Choroid plexus epithelial cell (primary cell): Measurements from ENCODE around the gene ACKR2.

Experiments used
- DNase-seq: peaks from one replicate; pipeline ENCODE4 v3.0.0-alpha.2; 2010; ENCODE audit warnings: low read depth
- H3K4me3 ChIP-seq: 2 replicates; pipeline ENCODE4 v1.5.1; 2011; ENCODE audit warnings: low read depth, mild to moderate bottlenecking, control low read depth, low read length, moderate library complexity
- TF ChIP-seq, protein P1 (sequence below): conservative IDR thresholded peaks from 2 replicates; pipeline ENCODE4 v1.5.1; 2011; ENCODE audit warnings: low read depth, mild to moderate bottlenecking, control low read depth, inconsistent platforms, low read length, moderate library complexity

The ACKR2 gene

GRCh38 chr3:42887084-42887483 lies 77.8 kb downstream of the ACKR2 start:
- TF ChIP-seq, protein P1, sequence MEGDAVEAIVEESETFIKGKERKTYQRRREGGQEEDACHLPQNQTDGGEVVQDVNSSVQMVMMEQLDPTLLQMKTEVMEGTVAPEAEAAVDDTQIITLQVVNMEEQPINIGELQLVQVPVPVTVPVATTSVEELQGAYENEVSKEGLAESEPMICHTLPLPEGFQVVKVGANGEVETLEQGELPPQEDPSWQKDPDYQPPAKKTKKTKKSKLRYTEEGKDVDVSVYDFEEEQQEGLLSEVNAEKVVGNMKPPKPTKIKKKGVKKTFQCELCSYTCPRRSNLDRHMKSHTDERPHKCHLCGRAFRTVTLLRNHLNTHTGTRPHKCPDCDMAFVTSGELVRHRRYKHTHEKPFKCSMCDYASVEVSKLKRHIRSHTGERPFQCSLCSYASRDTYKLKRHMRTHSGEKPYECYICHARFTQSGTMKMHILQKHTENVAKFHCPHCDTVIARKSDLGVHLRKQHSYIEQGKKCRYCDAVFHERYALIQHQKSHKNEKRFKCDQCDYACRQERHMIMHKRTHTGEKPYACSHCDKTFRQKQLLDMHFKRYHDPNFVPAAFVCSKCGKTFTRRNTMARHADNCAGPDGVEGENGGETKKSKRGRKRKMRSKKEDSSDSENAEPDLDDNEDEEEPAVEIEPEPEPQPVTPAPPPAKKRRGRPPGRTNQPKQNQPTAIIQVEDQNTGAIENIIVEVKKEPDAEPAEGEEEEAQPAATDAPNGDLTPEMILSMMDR: no peak
- no peak for DNase-seq
- no peak overlapping the region for H3K4me3 ChIP-seq

- TF ChIP-seq, protein P1: no peak
- DNase-seq: no peak
- no peak overlapping the region for H3K4me3 ChIP-seq
These were observed 81.8 kb downstream of the ACKR2 start for GRCh38 chr3:42891042-42891441.

DNA sequence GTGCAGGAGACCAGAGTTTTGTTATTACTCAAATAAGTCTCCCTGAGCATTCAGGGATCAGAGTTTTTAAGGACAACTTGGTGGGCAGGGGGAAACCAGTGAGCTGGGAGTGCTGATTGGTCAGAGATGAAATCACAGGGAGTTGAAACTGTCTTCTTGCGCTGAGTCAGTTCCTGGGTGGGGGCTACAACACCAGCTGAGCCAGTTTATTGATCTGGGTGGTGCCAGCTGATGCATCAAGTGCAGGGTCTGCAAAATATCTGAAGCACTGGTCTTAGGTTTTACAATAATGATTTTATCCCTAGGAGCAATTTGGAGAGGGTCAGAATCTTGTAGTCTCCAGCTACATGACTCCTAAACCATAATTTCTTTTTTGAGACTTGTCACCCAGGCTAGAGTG lies 82.9 kb downstream of the ACKR2 start:
- DNase-seq: no peak
- TF ChIP-seq, protein P1: no peak
- H3K4me3 ChIP-seq: no peak overlapping the region

GRCh38 chr3:42892807-42893206 lies 83.6 kb downstream of the ACKR2 start:
- no peak overlapping the region for H3K4me3 ChIP-seq
- no peak for DNase-seq
- TF ChIP-seq, protein P1: no peak

DNA sequence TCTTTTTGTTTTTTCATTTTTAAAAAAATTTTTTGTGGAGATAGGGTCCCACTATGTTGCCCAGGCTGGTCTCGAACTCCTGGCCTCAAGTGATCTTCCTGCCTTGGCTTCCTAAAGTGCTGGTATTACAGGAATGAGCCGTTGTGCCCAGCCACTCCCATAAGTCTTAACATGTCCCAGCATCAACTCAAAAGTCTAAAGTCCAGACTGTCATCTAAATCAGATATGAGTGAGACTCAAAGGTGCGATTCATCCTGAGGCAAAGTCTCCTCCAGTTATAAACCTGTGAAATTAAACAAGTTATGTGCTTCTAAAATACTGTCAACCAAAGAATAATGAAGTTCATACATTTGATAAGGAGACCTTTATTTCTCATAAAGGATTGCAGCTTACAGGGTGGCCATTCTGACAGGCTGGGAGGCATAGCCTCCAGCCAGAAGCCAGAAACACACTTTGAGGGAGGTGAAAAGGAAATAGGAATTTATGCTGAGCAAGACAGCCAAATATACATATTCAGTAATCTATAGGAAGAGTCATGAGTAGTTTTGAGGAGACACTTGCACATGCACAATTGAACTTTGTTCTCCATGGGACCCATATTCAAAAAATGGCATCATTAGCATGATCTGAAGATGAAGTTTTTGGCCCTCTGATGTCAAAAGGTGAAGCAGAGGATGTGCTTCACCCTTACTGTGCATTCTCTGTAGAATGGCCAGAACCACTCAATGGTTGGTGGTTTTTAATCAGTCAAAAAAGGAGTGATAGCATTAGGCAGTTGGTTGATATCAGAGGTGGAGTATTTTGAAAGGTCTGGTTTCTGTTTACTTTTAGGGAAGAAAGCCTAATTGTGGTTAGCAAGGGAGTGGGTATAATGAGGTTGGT lies 85.7 kb downstream of the ACKR2 start:
- DNase-seq: no peak
- TF ChIP-seq, protein P1: no peak
- no peak overlapping the region for H3K4me3 ChIP-seq

DNA sequence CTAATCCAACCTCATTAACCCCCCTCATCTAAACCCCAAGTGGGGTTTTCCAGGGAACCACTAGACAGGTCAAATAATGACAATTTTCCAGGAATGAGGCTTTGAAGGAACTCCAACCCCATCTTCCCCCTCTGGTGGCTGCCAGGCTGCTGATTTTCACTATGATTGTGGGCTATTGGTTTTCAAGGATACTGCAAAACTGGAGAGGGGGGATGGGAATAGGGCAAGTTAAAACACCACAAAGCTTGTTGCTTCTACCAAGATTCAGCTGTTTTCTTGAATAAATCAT lies 86.3 kb downstream of the ACKR2 start:
- H3K4me3 ChIP-seq: no peak overlapping the region
- DNase-seq: no peak
- TF ChIP-seq, protein P1: no peak
